Measurements from ENCODE around the gene DNAH1. TPM values are rescaled to one million over a fixed set of nuclear protein-coding genes. Genes with fewer than 3 reads are reported as not detected.

Gene DNAH1
- total and polyA plus RNA-seq, 2 of the 4 experiments (the other 2 are of a cell fraction) = 2.0 to 4.0 TPM

GRCh38 chr3:52349611-52350395, 33.7 kb downstream of the DNAH1 start:
- H4K5ac ChIP-seq (ENCODE audit: low read depth, low read length) = no peak overlapping the region
- H4K8ac ChIP-seq (ENCODE audit: low read depth in 2 of 2, low read length in 2 of 2) = no peak overlapping the region
- no peak overlapping the region for H4K91ac ChIP-seq (ENCODE audit: insufficient read depth, low read depth, low read length)
- ATAC-seq (ENCODE audit: low read depth) (no peak), DNase-seq (no peak)
- H3K14ac ChIP-seq (replicated peaks; ENCODE audit: low read depth, low read length) = no peak overlapping the region
- ChIA-PET POLR2A (ENCODE audit: unreplicated experiment) (no interaction called here), CTCF (no interaction called here)
- 90% methylated on average over 4 of the region's 19 CpGs; no CpG with 5 or more reads in 1 of the 2 experiments for WGBS, 2 experiments (ENCODE audit: extremely low coverage in 2 of 2, insufficient read length in 1 of 2)
- no peak overlapping the region for H3K56ac ChIP-seq (ENCODE audit: extremely low read depth, insufficient read depth, low read length)
- H3K27me3 ChIP-seq (ENCODE audit: control insufficient read depth, insufficient read depth, low read length) = no peaks in the 10 kb centered on the region
- H2AK5ac ChIP-seq (ENCODE audit: low read depth, low read length) = no peak overlapping the region
- H3K4ac ChIP-seq (ENCODE audit: low read depth, low read length) = no peak overlapping the region
- in situ Hi-C loops (cut with MboI; ENCODE audit: low sequenced_read_pairs) = no loop called here
- H3K79me1 ChIP-seq (ENCODE audit: low read depth in 1 of 2, low read length in 2 of 2) = no peaks in the 10 kb centered on the region
- H4K20me1 ChIP-seq (ENCODE audit: insufficient read depth, low read length) = no peaks in the 10 kb centered on the region; the same call in 1 of the 2 replicates
- H3K9me3 ChIP-seq (ENCODE audit: control insufficient read depth, insufficient read depth, low read length) = no peaks in the 10 kb centered on the region
- no peak overlapping the region for H3K4me3 ChIP-seq (ENCODE audit: insufficient read depth, low read depth, low read length)
- no peak overlapping the region for H3K18ac ChIP-seq (ENCODE audit: low read depth, low read length)
- TF ChIP-seq POLR2A (IDR thresholded peaks at IDR 0.05; ENCODE audit: low read depth, low read length) (no peak), NFE2L2 (IDR thresholded peaks at IDR 0.05; ENCODE audit: low read depth, low read length) (no peak), CHD1 (IDR thresholded peaks at IDR 0.05; ENCODE audit: low read depth, low read length) (no peak), SMC3 (IDR thresholded peaks at IDR 0.05; ENCODE audit: low read depth, low read length) (no peak), FOS (IDR thresholded peaks at IDR 0.05; ENCODE audit: low read depth, low read length) (no peak), RAD21 (IDR thresholded peaks at IDR 0.05; ENCODE audit: low read length) (no peak), MAFK (IDR thresholded peaks at IDR 0.05; ENCODE audit: low read depth, low read length) (no peak), CTCF (conservative IDR thresholded peaks at IDR 0.05; ENCODE audit: low read depth, low read length) (no peak), USF2 (IDR thresholded peaks at IDR 0.05; ENCODE audit: low read depth, low read length) (no peak), BHLHE40 (IDR thresholded peaks at IDR 0.05; ENCODE audit: low read depth, low read length) (no peak), CEBPB (IDR thresholded peaks at IDR 0.05; ENCODE audit: low read depth, low read length) (no peak), RFX5 (IDR thresholded peaks at IDR 0.05; ENCODE audit: low read depth, low read length) (no peak), MXI1 (IDR thresholded peaks at IDR 0.05; ENCODE audit: borderline replicate concordance, low read depth, low read length) (no peak)
- TF ChIP-seq, protein P1, sequence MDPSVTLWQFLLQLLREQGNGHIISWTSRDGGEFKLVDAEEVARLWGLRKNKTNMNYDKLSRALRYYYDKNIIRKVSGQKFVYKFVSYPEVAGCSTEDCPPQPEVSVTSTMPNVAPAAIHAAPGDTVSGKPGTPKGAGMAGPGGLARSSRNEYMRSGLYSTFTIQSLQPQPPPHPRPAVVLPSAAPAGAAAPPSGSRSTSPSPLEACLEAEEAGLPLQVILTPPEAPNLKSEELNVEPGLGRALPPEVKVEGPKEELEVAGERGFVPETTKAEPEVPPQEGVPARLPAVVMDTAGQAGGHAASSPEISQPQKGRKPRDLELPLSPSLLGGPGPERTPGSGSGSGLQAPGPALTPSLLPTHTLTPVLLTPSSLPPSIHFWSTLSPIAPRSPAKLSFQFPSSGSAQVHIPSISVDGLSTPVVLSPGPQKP (IDR thresholded peaks at IDR 0.05; ENCODE audit: borderline replicate concordance, low read depth, low read length) = no peak
- intact Hi-C loops (cut with micrococcal nuclease) = no loop called here
- H2BK15ac ChIP-seq (ENCODE audit: low read depth, low read length) = no peak overlapping the region
- no peak overlapping the region for H2BK20ac ChIP-seq (ENCODE audit: low read depth, low read length)
- no peak overlapping the region for H2BK5ac ChIP-seq (ENCODE audit: low read depth, low read length, poor library complexity, severe bottlenecking)
- H2AFZ ChIP-seq (replicated peaks; ENCODE audit: low read length, poor library complexity) = peak overlapping the region; percentile 51
- no TSS peak for BruUV-seq (replicated peaks)
- dilution Hi-C loops (cut with HindIII; ENCODE audit: low sequenced_read_pairs, unreplicated experiment) = no loop called here
- H3K9me1 ChIP-seq (ENCODE audit: insufficient read depth, low read length) = peaks cover 19% of the 10 kb centered on the region
- peaks cover 7% of the 10 kb centered on the region; the same call in 1 of the 2 replicates for H3K36me3 ChIP-seq (ENCODE audit: control insufficient read depth, insufficient read depth, low read length)
- H3K23ac ChIP-seq (ENCODE audit: low read depth, low read length) = no peak overlapping the region
- H2AK9ac ChIP-seq (replicated peaks; ENCODE audit: low read depth, low read length, poor library complexity) = no peak overlapping the region
- peaks cover 15% of the 10 kb centered on the region for H3K4me1 ChIP-seq (ENCODE audit: control insufficient read depth, insufficient read depth, low read length)
- H2BK120ac ChIP-seq (ENCODE audit: low read depth, low read length) = no peak overlapping the region
- no peak overlapping the region for H3K4me2 ChIP-seq (ENCODE audit: low read depth, low read length)
- no peak overlapping the region for H3K9ac ChIP-seq (ENCODE audit: low read depth, low read length)
- no peak overlapping the region for H3K27ac ChIP-seq (ENCODE audit: insufficient read depth, low read length)
